Measurements from ENCODE around the gene LCN9. TPM values are rescaled to one million over a fixed set of nuclear protein-coding genes. Genes with fewer than 3 reads are reported as not detected.

The LCN9 gene, protein sequence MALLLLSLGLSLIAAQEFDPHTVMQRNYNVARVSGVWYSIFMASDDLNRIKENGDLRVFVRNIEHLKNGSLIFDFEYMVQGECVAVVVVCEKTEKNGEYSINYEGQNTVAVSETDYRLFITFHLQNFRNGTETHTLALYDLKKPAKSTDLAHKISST
- total RNA-seq (2022; extraction: Qiagen RNA extraction): not detected in 5 replicates

DNA sequence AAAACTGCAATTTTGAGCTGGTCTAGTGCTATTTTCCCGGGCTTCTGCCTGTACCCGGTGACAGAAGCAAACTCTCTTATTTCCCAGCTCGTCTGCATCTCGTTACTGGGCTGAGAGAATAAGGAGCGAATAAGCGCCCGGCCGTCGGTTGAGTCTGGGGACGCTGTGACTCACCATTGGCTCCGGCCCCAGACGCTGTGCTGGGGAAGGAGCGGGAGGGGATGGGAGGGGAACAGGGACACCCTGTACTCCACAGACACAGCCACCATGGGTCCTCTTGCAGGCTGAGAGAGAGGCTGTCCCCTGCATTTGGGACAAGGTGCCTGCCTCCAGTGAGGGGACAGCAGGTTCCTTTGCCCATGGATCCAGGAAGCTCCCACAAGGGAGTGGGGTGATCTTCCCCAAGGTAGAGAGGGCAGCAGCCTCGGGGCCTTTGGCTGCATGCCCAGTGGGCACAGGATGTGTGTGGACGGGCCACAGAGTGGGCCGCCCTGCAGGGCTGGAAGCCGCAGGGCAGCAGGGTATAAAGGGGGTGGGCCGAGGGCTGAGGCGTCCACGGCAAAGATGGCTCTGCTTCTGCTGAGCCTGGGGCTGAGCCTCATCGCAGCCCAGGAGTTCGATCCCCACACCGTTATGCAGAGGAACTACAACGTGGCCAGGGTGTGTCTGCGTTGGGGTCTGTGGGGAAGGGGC is at the start of gene LCN9:
Gene LCN9 (plus strand): TSS at position 552 of the 693 bp plus-strand sequence. CDS start 13 bp downstream, at position 565.

DNA sequence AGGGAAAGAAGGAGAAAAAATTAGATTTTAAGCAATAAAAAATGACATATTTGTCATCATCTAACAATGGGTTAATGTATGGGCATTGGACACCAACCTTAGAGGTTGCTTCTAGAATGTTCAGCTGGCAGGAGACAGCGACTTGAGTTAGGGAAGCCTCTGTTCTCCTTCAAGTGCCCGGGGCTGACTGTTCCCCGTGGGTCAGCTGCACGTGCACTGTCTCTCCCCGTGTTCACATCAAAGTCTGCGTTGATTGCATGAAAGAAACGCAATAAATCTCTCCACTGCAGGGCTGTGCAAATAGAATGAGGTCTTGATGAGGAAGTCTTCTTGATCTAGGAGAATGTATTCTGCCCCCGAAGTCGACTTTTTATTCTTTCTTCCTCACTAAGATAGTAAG is 23.9 kb upstream of the LCN9 start, which contains the start of gene GLT6D1:
Gene GLT6D1 (minus strand): TSS at position 345 of the 400 bp plus-strand sequence. CDS start 353 bp downstream, outside the sequence.

DNA sequence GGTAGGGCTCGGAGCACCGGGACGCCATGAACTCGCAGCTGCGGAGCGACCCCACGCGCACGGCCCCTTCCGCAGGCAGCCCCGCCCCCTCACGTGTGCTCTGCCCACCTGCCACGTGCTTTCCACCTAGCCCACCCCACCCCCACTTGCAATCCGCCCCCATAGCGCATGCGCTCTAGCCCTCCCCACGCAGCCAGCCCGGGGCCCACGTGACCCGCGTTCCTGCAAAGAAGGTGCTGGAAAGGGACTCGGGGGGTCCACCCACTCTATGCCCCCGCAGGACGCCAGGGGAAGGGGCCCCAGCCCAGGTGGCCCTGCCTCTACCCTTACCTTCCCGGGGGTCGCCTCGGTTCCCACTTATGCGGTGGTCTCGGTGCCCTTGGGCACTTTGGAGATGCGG is 36.3 kb downstream of the LCN9 start, which contains the start of gene SOHLH1:
Gene SOHLH1 (minus strand): TSS at position 42 of the 400 bp plus-strand sequence. CDS start 14 bp downstream, at position 28.

DNA sequence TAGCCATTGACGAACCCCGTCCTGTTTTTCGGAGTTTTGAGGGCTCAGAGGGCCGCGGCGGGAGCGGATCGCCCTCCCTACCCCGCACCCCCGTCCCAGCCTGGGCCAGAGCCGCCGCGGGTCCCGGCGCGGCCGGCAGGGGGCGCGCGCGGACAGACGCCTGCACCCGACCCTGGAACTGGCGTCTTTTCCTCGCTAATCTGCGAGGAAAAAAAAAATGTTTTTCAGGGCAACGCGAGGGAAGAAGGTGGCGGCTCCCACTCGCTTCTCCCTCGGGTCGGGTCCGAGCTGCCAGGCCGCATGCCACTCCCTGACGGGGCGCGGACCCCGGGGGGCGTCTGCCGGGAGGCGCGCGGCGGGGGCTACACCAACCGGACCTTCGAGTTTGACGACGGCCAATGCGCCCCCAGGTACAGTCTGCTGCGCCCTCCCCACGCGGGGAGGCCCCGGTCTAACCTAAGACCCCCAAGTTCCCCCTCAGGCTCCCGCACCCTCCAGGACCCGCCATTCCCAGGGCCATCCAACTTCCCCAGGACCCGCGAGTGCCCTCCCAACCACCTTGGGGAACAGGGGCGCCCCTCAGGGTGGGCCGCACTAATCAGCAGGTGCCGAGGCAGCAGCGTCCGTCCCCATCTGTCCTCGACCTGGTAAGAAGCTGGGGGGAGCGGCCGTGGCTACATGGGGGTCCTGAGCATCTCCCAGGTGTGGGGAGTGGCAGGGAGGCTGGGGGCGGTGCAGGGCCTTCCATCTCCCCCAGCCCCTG is 39.0 kb downstream of the LCN9 start, which contains the start of gene KCNT1:
Gene KCNT1 (plus strand): TSS at position 227 of the 763 bp plus-strand sequence. CDS start 74 bp downstream, at position 301.

Other genes starting within 250 kb of the LCN9 start
- gene PPP1R26, start 183.5 kb upstream of the LCN9 start, total RNA-seq (2022; extraction: Qiagen RNA extraction): 15.6 to 21.1 TPM (median 20.0 TPM) in 5 replicates
- gene MRPS2, start 162.6 kb upstream of the LCN9 start, total RNA-seq (2022; extraction: Qiagen RNA extraction): 100 to 138 TPM (median 135 TPM) in 5 replicates
- gene LCN1, start 141.9 kb upstream of the LCN9 start, total RNA-seq (2022; extraction: Qiagen RNA extraction): 0.12 TPM in 1 of 5 replicates, not detected in the others
- not detected in 5 replicates for gene OBP2A, start 117.2 kb upstream of the LCN9 start, total RNA-seq (2022; extraction: Qiagen RNA extraction)
- gene PAEP, start 101.6 kb upstream of the LCN9 start, total RNA-seq (2022; extraction: Qiagen RNA extraction): 0.14 to 0.28 TPM (median 0.21 TPM) in 5 replicates
- not detected in 5 replicates for gene GLT6D1, start 23.8 kb upstream of the LCN9 start, total RNA-seq (2022; extraction: Qiagen RNA extraction)
- gene SOHLH1, start 36.2 kb downstream of the LCN9 start, total RNA-seq (2022; extraction: Qiagen RNA extraction): not detected in 5 replicates
- gene KCNT1, start 38.9 kb downstream of the LCN9 start, total RNA-seq (2022; extraction: Qiagen RNA extraction): 0.01 to 0.06 TPM in 2 of 5 replicates, not detected in the others
- gene CAMSAP1, start 244.2 kb downstream of the LCN9 start, total RNA-seq (2022; extraction: Qiagen RNA extraction): 18.6 to 22.4 TPM (median 21.2 TPM) in 5 replicates